Colonic mucosa (tissue), 4 donors: ENCODE results near the gene HECW1. TPM values are rescaled to one million over a fixed set of nuclear protein-coding genes. Genes with fewer than 3 reads are reported as not detected.

Source experiments
- DNase-seq: peaks from one replicate; pipeline ENCODE4 v3.0.0-alpha.2; 2020
- H3K27ac ChIP-seq: fragments of 200-600 bp; one replicate; pipeline ENCODE4 v1.8.0; 2021
- H3K27me3 ChIP-seq: fragments of 200-600 bp; one replicate; pipeline ENCODE4 v1.8.0; 2021
- H3K36me3 ChIP-seq: fragments of 200-600 bp; one replicate; pipeline ENCODE4 v1.8.0; 2021
- H3K4me1 ChIP-seq: fragments of 200-600 bp; one replicate; pipeline ENCODE4 v1.8.0; 2021; ENCODE audit warnings: mild to moderate bottlenecking
- H3K4me3 ChIP-seq: fragments of 200-600 bp; one replicate; pipeline ENCODE4 v1.8.0; 2021
- H3K9ac ChIP-seq, 2 donors: one replicate each; pipeline ENCODE4 v1.7.0; 2013; ENCODE audit warnings: control low read depth in 2 of 2, low read depth in 2 of 2, low read length in 2 of 2
- H3K9me3 ChIP-seq: fragments of 200-600 bp; one replicate; pipeline ENCODE4 v1.8.0; 2021
- CTCF ChIP-seq: fragments of 200-600 bp; IDR thresholded peaks from one replicate; pipeline ENCODE4 v1.8.0; 2022; ENCODE audit warnings: antibody characterized with exemption, mild to moderate bottlenecking
- intact Hi-C: fragments of 100-400 bp; cut with DNase I; formaldehyde crosslinking; loops from one replicate; pipeline ENCODE4 v1.14.1; 2022
- total RNA-seq, 2 donors: library from RNA; stranded (reverse); fragmentation: NEBNext Ultra II Directional in 1 of 2; extraction: Animal tissue kit (Norgen Biotek cat#: 25700) in 1 of 2; gene quantifications; one replicate each; pipeline ENCODE4 v1.2.1, GENCODE V29; 2021
- donor health status: healthy.
- donor health status: DM: no; HTN: no; CAD: no.
- donor health status: DM: no; HTN: no; CAD: no.

HECW1 gene
- total RNA-seq, 2 donors from 2014 or later: 0.35 to 0.40 TPM

- no peak for DNase-seq
These were observed 250.2 kb downstream of the HECW1 start for GRCh38 chr7:43362652-43363034.

GRCh38 chr7:43363035-43363791 lies 250.8 kb downstream of the HECW1 start:
- no peak overlapping the region for H3K9ac ChIP-seq
- no peak for DNase-seq
- TF ChIP-seq CTCF: no peak
- intact Hi-C loops: no loop called here
- no peak overlapping the region for H3K27ac ChIP-seq
- no peaks in the 10 kb centered on the region for H3K4me1 ChIP-seq
- no peaks in the 10 kb centered on the region for H3K36me3 ChIP-seq
- H3K9me3 ChIP-seq: no peaks in the 10 kb centered on the region
- no peak overlapping the region for H3K4me3 ChIP-seq
- H3K27me3 ChIP-seq: no peaks in the 10 kb centered on the region

More at GRCh38 chr7:43362652-43363034, 250.2 kb downstream of the HECW1 start:
- intact Hi-C loops: no loop called here
- no peak for TF ChIP-seq CTCF
- no peak overlapping the region for H3K27ac ChIP-seq
- no peaks in the 10 kb centered on the region for H3K27me3 ChIP-seq
- H3K4me3 ChIP-seq: no peak overlapping the region
- H3K9ac ChIP-seq: no peak overlapping the region
- no peaks in the 10 kb centered on the region for H3K36me3 ChIP-seq
- no peaks in the 10 kb centered on the region for H3K4me1 ChIP-seq
- H3K9me3 ChIP-seq: no peaks in the 10 kb centered on the region

- no peak overlapping the region for H3K9ac ChIP-seq
- DNase-seq: no peak
- H3K36me3 ChIP-seq: no peaks in the 10 kb centered on the region
- TF ChIP-seq CTCF: no peak
- no peaks in the 10 kb centered on the region for H3K4me1 ChIP-seq
- H3K4me3 ChIP-seq: no peak overlapping the region
- no peak overlapping the region for H3K27ac ChIP-seq
- intact Hi-C loops: no loop called here
- no peaks in the 10 kb centered on the region for H3K9me3 ChIP-seq
- no peaks in the 10 kb centered on the region for H3K27me3 ChIP-seq
These were observed 251.9 kb downstream of the HECW1 start for GRCh38 chr7:43364391-43364790.

GRCh38 chr7:43372676-43373355 lies 260.4 kb downstream of the HECW1 start:
- Histone ChIP-seq H3K9me3 (no peaks in the 10 kb centered on the region), H3K36me3 (no peaks in the 10 kb centered on the region), H3K4me3 (no peak overlapping the region), H3K27me3 (no peaks in the 10 kb centered on the region), H3K4me1 (no peaks in the 10 kb centered on the region), H3K9ac (no peak overlapping the region), H3K27ac (no peak overlapping the region)
- DNase-seq: no peak
- no peak for TF ChIP-seq CTCF
- intact Hi-C loops: no loop called here

GRCh38 chr7:43377196-43377960 lies 264.9 kb downstream of the HECW1 start:
- no peaks in the 10 kb centered on the region for H3K36me3 ChIP-seq
- H3K27ac ChIP-seq: no peak overlapping the region
- no peak for DNase-seq
- no peak for TF ChIP-seq CTCF
- intact Hi-C loops: no loop called here
- H3K4me1 ChIP-seq: no peaks in the 10 kb centered on the region
- no peaks in the 10 kb centered on the region for H3K27me3 ChIP-seq
- H3K9ac ChIP-seq: no peak overlapping the region
- H3K4me3 ChIP-seq: no peak overlapping the region
- H3K9me3 ChIP-seq: no peaks in the 10 kb centered on the region
